Tongue (tissue), 2 donors: ENCODE results near the gene NCOA1. TPM values are rescaled to one million over a fixed set of nuclear protein-coding genes. Genes with fewer than 3 reads are reported as not detected.

Experiments used
- DNase-seq: peaks from one replicate; pipeline ENCODE4 v3.0.0-alpha.2; 2015
- total RNA-seq: library from RNA; depleted of rRNA; stranded (reverse); fragments of >200 nt; gene quantifications from one replicate; pipeline ENCODE4 v1.2.3, GENCODE V29; 2014

The NCOA1 gene
- total RNA-seq, 1 donor from 2014 or later, result 113 TPM

DNA sequence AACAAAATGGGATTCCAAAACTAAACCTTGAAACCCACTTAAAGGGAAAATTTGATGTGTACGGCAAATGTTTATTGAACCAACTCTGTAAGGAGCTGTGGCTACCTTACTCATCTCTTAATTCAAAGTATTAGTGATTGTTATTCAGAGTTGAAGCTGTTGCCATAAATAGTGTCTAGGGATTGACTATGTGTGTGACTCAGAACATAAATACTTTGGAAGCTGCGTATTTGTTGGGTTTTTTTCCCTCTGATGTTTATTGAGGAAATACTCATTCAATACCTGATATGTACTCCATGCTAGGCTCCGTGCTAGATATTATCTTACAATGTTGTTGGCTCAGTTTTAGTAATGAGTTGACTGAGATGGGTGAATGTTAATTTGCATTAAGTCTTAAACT lies 211.7 kb downstream of the NCOA1 start:
- no peak for DNase-seq

DNA sequence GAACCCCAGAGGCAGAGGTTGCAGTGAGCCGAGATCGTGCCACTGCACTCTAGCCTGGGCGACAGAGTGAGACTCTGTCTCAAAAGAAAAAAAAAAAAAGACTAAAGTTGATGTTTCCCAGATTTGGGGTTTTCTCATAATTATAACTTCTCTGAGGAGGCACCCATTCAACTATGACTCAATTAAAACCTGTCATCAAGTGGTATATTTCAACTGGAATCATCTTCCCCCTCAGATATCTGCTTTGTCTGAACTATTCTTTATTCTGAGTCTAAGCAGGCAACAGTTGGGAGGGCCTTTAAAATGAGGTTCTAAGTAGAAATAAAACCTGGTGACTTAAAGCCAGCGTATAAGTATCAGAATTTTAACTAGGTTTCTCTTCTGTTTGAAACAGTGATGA lies 213.6 kb downstream of the NCOA1 start:
- no peak for DNase-seq

DNA sequence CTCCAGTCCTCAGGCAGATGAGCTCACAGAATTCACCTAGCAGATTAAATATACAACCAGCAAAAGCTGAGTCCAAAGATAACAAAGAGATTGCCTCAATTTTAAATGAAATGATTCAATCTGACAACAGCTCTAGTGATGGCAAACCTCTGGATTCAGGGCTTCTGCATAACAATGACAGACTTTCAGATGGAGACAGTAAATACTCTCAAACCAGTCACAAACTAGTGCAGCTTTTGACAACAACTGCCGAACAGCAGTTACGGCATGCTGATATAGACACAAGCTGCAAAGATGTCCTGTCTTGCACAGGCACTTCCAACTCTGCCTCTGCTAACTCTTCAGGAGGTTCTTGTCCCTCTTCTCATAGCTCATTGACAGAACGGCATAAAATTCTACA lies 216.1 kb downstream of the NCOA1 start:
- DNase-seq, result no peak

DNA sequence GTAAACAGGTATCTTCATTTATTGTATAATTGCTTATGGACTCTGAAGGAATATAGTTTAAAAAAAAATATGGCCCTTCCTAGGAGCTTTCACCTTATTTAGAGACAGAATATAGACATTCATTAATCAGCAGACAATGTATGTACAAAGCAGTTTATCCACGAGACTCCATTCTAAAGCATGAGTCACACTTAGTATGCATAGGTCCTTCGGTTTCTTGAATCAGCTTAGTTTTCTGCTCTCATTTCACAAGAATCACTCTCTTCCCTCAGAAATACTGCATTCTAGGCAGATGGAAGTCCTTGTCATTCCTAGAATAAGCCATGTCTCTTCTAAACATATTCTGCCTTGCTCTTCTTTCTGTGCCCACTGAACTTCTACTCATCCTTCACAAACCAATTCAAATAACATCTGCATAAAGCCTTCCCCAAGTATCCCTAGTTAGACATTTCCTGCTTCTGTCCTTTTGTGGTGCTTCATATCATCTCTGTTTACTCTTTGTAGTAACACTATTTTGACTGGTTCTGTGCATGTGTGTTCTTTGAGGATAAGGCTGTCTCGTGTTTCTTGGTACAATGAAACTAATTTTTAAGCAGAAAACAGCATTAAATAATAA lies 217.6 kb downstream of the NCOA1 start:
- no peak for DNase-seq

DNA sequence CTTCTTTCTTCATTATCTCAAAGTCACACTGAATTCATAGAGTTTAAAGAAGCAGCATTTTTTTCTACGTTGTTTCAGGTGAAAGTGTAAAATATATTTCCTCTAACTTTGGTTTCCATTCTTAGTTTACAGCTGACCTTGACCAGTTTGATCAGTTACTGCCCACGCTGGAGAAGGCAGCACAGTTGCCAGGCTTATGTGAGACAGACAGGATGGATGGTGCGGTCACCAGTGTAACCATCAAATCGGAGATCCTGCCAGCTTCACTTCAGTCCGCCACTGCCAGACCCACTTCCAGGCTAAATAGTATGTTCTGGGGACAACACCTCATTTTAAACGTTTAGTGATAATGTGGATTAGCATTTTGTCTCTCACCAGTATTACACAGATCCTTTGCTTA lies 219.8 kb downstream of the NCOA1 start:
- DNase-seq, result no peak

DNA sequence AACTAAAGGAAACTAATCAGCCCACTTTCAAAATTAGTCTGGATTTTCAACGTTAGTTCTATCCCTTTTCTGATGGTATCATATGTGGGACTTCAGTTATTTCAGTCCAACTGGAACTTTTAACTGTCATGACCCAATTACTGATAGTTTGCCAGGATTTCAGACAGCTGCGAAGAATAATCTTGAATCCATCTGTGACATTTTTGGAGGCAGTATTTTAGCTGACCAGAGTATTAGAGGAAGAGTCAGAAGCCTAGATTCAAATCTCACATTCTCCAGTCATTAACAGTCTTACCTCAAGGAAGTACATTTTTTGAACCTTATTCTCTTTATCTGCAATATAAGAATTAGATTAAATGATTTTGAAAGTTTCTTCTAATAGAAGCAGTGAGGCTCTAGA lies 220.8 kb downstream of the NCOA1 start:
- peak; percentile 87 for DNase-seq

DNA sequence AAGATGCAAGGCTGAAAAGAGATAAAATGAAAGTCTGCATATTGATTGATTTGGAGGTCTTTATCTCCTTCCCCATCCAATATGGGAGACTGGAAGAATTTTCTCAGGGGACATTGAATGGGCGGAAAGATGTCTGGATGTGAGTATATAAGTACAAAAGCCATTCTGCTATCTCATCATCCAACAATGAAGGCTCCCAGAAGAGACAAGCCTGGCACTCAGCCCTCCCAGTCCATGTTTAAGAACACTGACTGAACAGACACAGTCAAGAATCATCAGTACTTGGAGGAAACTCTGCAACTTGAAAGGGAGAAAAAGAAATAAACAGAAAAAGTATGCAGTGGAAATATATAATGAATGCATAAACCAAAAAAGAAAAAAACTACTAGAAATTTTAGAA lies 221.2 kb downstream of the NCOA1 start:
- peak; percentile 54 for DNase-seq

DNA sequence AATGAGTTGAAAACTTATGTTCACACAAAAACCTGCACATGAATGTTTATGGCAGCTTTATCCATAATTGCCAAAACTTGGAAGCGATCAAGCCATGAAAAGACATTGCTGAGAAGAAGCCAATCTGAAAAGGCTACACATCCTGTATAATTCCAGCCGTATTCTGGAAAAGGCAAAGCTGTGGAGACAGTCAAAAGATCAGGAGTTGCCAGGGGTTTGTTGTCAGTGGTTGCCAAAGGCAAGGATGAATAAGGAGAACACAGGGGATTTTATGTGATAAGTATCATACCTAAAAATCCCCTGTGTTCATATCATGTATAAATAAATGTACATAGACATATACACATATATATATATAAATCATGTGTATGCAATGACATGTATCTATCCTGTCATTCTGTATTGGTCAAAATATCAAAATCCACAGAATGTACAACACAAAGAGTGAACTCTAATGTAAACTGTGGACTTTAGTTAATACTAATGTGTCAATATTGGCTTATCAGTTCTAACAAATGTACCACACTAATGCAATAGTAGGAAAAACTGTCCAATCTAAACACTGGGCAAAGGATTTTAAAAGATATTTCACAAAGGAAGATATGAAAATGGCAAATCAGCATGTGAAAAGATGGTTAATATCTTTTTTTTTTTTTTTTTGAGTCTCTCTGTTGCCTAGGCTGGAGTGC lies 226.4 kb downstream of the NCOA1 start:
- DNase-seq, result no peak

DNA sequence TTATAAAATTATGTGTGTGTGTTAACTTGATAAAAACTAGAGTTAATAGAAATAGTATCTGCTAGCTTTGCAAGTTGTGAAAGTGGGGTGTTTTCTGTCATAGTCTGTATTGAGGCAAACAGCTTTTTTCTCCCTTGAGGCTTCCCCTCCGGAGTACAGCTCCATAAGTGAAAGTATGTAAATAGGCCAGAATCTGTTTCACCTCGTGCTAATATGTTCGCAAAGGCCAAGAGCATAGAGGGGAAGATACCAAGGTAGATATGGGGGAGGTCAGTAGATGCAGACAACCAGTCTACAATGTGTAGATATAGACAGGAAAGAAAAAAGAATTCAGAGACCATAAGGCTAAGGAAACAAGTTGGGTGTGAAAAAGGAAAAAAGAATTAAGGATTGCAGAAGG lies 229.3 kb downstream of the NCOA1 start:
- DNase-seq, result no peak

DNA sequence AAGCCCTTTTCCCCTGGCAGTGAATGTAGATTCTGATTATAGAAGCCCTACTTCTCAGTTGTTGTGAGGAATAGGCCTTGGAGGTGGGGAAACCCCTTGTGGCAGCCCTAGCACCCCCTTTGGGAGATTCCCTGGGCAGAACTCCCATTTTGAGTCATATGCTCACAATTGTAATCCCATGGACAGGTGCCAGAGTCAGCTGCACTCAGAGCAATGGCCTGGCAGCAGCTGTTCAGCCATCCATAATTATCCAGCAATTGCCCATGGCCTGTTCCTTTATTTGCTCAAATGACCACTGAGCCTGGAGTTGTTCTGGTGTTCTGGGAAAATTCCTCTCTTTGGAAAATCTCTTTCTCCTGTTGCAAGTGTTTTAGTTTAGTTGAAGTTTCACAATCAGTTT lies 230.4 kb downstream of the NCOA1 start:
- peak; percentile 97 for DNase-seq

DNA sequence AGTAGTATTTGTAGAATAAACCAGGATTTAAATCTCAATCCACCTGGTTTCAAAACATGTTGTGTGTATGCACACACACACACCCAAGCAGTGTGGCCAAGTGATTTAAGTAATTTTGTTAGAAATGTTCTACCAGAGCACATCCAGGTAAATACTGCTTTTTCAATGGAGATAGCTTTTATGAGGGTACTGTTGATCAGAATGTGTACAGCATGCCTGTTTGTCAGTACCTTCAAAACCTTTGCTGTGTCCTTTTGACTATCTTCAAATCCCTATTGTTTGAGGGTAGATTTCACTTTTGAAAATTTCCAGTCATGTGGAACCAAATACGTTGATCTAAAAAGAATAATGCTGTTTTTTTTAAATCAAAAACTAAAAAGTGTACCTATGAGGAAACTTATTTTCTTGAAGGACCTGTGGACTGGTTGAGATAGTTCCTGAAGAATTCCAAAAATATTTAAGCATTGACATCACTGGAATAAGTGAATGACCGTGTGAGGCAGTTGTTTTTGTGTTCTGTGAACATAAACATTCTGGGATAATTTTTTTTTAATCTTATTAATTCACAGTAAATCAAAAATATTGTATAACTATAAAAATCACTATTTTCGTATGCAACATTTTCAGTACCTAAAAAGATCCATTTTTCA lies 231.2 kb downstream of the NCOA1 start:
- no peak for DNase-seq

DNA sequence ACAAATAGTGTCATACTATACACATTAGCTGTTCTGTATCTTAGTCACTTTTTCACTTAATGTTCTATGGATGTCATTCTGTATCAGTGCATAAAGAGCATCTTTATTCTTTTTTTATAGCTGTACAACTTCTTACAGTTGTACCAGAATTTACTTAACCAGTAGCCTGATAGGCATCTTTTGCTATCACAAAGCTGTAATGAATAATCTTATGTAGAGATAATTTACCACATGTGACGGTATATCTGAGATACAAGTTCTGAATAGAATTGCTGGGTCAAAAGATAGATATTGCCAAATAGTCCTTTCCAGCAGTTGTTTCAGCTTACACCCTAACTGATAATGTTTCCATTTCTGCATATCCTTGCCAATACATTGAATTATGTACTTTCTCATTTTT lies 232.1 kb downstream of the NCOA1 start:
- DNase-seq, result peak; percentile 37

DNA sequence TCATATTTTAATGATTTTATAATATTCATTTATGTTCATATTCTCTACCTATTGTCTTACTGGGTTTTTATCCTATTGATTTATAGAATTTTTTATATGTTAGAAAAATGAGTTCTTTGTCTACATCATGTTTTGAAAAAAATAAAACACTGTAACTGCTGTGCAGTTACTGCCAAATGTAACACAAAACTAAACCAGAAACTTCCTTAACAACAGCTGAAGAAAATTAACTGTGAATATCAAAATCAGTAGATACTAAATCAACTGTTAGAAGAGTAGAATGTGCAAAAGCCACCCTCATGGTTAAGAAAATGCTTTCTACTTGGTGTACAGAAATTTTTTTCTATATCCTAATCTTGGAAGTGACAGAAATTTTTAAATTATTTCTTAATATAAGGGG lies 232.6 kb downstream of the NCOA1 start:
- DNase-seq, result peak; percentile 64

DNA sequence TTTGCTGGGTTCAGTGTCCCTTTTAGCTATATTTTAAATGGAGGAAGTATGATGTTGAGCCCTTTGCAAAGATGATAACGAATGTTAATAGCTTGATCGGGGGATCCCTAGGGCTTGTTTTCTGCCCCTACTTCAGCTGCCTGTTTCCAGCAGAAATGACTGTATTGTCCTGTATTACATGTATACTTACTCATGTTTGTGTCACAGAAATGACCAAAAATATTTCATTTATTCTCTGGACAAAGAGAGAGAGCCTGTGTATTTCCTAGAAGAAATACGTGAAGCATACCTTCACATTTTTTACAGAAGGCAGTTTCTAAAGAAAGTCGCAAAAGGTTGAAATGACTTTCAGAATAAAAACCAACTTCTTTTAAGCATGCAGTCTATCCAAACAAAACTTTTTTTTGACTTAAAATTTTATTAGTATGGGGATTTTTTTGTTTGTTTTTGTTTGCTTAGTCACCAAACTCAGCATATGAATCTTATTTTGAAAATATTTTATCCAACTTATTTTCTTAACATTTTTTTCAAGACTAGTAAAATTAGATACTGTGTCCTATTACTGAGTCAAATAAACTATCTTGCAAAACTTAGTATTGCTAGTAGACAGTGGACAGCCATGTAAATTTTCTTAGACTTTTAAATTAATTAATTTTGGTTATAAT lies 233.2 kb downstream of the NCOA1 start:
- DNase-seq, result no peak

DNA sequence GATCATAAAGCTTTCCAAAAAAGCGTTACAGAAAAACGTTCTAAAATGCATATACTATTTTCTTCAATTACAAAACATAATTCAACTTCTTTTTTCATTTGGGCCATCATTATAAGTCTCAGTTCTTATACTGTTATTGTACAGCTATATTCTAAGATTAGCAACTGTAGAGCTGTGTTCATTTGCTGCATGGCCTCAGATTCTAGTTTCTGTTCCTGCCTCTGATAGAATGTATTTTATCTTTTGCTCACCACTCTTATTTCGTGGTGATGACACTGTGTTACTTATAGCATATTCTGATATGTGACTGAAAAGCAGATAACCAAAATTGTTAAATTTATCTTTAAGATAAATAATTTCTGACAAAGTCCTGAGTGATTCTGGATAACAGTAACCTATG lies 234.9 kb downstream of the NCOA1 start:
- no peak for DNase-seq

DNA sequence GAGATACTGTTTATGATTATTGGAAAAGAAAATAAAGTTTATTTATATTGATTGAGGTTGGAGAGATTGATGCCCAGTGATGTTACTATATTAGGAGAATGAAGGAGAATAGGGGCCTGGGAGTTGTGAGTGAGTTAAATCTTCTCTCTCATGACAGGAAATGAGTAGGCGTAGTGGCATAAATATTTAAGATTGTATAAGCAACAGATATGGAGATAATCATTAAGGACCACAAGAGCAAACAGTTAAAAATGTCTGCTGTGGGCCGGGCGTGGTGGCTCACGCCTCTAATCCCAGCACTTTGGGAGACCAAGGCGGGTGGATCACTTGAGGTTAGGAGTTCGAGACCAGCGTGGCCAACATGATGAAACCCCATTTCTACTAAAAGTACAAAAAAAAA lies 239.4 kb downstream of the NCOA1 start:
- no peak for DNase-seq

DNA sequence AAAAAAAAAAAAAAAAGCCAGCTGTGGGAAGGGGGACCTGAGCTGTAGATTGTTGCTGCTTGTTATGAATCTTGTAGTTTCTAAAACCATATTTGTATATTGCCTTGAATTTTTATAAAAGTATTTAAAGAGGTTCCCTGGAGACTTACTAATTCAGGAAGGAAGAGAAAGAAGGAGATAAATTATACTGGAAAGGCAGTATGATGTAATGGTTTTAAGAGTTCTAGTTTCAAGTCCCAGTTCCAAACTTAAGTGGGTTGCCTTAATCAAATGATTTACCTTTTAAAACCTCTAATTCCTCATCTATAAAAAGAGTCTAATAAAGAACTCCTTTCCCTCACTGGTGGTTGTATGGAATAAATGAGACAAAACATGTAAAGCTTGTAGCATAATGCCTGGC lies 240.0 kb downstream of the NCOA1 start:
- DNase-seq, result no peak

DNA sequence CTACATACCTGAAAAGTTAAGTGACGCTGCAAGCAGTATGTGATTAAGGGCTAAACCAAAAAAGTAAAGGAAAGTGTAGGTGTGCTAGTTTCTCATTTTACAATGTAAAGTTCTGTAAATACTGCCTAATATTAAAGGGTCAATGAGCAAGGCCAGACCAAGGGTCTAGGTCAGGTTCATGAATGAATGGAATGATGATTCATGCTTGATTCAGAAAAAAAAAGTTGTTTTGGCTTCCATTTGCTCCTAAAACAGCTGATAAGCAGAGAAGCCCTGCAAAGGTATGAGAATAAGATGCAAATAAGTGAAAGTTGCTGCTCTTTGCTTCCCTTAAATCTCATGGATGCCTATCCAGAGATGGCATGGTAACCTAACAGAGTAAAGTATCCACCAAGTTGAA lies 240.9 kb downstream of the NCOA1 start:
- DNase-seq, result no peak

DNA sequence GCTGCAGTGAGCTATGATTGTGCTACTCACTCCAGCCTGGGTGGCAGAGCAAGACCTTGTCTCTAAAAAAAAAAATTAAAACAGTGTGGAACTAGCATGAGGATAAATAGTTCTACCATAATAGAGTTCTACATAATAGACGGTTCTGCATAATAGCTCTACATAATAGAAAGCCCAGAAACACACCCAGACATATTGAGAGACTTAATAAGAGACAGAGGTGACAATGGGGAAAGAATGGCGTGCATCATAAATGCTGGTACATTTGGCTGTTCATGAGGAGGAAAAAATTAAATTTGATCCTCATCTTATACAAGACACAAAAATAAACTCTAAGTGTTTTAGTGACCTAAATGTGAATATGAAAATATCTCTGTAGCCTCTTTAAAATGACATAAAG lies 243.7 kb downstream of the NCOA1 start:
- no peak for DNase-seq

DNA sequence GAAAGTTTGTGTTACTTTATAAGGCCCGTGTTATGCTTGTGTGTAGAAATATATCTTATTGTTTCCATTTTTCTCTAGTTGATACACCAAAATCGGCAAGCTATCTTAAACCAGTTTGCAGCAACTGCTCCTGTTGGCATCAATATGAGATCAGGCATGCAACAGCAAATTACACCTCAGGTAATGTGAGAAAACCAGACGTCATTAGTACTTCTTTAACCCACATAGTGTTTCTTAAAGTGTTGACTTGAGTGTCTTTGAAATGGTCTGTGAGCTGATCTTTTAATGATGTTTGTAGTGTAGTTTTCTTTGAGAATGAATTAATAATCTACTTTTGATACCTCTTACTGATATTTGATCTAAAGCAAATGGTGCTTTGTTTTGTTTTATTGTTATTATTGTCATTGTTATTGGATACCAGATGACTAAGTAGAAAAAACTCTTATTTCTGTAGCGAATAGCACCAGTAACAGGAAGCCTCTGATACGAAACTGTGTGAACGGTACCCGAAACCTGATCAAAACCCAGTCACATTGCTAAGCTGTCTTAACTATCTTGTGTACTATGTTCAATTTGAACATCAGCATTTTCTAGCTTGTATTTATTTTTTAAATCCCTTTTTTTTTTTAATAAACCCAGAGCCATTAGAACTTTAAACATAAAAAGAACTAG lies 248.4 kb downstream of the NCOA1 start:
- DNase-seq, result no peak

DNA sequence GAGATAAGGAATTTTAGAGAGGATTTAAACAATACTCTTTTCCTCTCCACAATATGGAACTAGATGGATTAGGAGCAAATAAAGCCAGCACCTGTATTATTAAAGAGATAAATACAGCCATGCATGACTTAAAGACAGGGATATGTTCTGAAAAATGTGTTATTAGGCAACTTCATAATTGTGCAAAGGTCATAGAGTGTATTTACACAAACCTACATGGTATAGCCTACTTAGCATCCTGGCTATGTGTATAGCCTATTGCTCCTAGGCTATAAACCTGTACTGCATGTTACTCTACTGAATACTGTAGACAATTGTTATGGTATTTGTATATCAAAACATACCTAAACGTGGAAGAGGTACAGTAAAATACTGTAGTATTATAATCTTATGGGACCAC lies 249.1 kb downstream of the NCOA1 start:
- DNase-seq, result no peak

DNA sequence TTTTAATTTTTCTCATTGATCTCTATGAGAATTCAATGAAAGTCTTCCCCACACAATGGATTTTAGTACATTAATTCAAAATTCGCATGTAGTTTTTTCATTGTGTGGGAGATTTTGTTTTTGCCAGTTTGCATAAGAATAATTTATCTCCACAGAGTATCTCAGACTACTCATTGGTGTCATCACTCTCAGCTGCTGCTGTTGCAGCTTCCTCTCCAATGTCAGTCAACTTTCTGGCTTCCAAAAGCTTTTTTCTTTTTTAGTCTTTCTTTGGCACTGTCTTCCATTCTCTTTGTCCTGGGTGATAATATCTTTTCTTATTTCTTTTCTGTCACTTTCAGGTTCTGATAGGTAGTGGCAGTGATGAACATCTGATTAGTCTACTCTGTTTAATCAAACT lies 251.7 kb downstream of the NCOA1 start:
- no peak for DNase-seq

DNA sequence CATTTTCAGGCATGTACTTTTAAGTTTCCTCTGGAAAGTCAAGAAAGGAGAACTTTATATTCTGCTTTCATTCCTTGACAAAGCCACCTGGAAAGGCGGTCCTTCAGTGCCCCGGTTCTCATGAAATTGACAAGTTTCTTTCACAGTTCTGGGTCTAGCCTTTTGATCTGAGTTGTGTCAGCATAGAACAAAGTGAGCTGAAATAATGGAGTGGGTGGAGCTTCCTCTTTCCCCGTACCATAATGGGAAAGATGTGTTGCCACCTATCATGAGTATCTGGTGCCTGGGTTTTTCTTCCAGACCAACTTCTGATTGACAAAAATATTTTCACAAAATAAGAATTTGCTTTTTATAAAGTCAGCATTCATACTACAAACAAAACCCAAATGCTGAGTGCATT lies 252.9 kb downstream of the NCOA1 start:
- DNase-seq, result no peak
